ENCODE data around the gene KRT77. TPM values are rescaled to one million over a fixed set of nuclear protein-coding genes. Genes with fewer than 3 reads are reported as not detected.

The KRT77 gene
- total RNA-seq, 1 experiment from 2014 or later, result not detected

DNA sequence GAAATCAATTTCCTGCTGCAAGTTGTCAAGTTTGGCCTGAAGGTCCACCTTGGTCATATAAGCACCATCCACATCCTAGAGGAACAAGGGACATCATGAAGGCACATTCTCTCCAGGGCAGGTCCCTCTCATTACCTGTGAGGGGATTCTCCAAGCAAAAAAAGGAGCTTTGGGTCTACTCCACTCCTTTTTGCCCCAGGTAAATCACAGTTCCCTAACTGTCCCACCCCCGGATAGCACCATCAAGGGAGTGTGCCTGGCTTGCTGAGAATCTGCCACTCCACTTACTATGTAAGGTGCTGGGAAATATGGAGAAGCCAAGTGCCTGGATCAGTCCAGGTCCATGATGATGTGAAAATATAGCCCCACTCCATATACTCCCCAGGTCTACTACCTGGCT is 25.7 kb downstream of the KRT77 start (continued):
- TF ChIP-seq CTCF (IDR thresholded peaks at IDR 0.05) (no peak), GTF2I (CRISPR knock-in tag; conservative IDR thresholded peaks at IDR 0.05) (no peak), CBFB (CRISPR knock-in tag; IDR thresholded peaks at IDR 0.05; ENCODE audit: low read depth) (no peak)
- TF ChIP-seq, protein P1, sequence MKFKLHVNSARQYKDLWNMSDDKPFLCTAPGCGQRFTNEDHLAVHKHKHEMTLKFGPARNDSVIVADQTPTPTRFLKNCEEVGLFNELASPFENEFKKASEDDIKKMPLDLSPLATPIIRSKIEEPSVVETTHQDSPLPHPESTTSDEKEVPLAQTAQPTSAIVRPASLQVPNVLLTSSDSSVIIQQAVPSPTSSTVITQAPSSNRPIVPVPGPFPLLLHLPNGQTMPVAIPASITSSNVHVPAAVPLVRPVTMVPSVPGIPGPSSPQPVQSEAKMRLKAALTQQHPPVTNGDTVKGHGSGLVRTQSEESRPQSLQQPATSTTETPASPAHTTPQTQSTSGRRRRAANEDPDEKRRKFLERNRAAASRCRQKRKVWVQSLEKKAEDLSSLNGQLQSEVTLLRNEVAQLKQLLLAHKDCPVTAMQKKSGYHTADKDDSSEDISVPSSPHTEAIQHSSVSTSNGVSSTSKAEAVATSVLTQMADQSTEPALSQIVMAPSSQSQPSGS (CRISPR knock-in tag; IDR thresholded peaks at IDR 0.05; ENCODE audit: borderline replicate concordance, low read depth), result no peak
- TF ChIP-seq, protein P2, sequence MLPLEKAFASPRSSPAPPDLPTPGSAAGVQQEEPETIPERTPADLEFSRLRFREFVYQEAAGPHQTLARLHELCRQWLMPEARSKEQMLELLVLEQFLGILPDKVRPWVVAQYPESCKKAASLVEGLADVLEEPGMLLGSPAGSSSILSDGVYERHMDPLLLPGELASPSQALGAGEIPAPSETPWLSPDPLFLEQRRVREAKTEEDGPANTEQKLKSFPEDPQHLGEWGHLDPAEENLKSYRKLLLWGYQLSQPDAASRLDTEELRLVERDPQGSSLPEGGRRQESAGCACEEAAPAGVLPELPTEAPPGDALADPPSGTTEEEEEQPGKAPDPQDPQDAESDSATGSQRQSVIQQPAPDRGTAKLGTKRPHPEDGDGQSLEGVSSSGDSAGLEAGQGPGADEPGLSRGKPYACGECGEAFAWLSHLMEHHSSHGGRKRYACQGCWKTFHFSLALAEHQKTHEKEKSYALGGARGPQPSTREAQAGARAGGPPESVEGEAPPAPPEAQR (CRISPR knock-in tag; IDR thresholded peaks at IDR 0.05), result no peak

- ATAC-seq, result no peak
- CTCF ChIA-PET, result interaction anchor here (2.8 kb wide), 1 partner anchor 193 kb away, joined by 11 read pairs; no protein-coding TSS in a partner anchor
- Mint-ChIP-seq H3K4me1 (no peaks in the 10 kb centered on the region), H3K4me3 (no peak overlapping the region), H3K9me3 (no peaks in the 10 kb centered on the region), H3K27ac (no peak overlapping the region), H3K27me3 (ENCODE audit: low read depth) (peaks cover 6% of the 10 kb centered on the region; the same call in 1 of the 2 replicates), H3K36me3 (no peaks in the 10 kb centered on the region)
- DNase-seq (ENCODE audit: low spot score), result no peak
- POLR2A ChIA-PET, result no interaction called here
- TF ChIP-seq SMAD3 (CRISPR knock-in tag; IDR thresholded peaks at IDR 0.05; ENCODE audit: borderline replicate concordance) (no peak), MYBL2 (CRISPR knock-in tag; IDR thresholded peaks at IDR 0.05) (no peak), ZNF416 (CRISPR knock-in tag; IDR thresholded peaks at IDR 0.05) (no peak), PRRX2 (CRISPR knock-in tag; IDR thresholded peaks at IDR 0.05) (no peak), CTCF (IDR thresholded peaks at IDR 0.05) (no peak), ETV6 (CRISPR knock-in tag; IDR thresholded peaks at IDR 0.05) (no peak), TEAD4 (CRISPR knock-in tag; IDR thresholded peaks at IDR 0.05) (no peak)
- TF ChIP-seq, protein P1 (CRISPR knock-in tag; IDR thresholded peaks at IDR 0.05; ENCODE audit: borderline replicate concordance, low read depth), result no peak
- TF ChIP-seq, protein P3, sequence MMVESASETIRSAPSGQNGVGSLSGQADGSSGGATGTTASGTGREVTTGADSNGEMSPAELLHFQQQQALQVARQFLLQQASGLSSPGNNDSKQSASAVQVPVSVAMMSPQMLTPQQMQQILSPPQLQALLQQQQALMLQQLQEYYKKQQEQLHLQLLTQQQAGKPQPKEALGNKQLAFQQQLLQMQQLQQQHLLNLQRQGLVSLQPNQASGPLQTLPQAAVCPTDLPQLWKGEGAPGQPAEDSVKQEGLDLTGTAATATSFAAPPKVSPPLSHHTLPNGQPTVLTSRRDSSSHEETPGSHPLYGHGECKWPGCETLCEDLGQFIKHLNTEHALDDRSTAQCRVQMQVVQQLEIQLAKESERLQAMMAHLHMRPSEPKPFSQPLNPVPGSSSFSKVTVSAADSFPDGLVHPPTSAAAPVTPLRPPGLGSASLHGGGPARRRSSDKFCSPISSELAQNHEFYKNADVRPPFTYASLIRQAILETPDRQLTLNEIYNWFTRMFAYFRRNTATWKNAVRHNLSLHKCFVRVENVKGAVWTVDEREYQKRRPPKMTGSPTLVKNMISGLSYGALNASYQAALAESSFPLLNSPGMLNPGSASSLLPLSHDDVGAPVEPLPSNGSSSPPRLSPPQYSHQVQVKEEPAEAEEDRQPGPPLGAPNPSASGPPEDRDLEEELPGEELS (CRISPR knock-in tag; IDR thresholded peaks at IDR 0.05), result no peak
- TF ChIP-seq, protein P4, sequence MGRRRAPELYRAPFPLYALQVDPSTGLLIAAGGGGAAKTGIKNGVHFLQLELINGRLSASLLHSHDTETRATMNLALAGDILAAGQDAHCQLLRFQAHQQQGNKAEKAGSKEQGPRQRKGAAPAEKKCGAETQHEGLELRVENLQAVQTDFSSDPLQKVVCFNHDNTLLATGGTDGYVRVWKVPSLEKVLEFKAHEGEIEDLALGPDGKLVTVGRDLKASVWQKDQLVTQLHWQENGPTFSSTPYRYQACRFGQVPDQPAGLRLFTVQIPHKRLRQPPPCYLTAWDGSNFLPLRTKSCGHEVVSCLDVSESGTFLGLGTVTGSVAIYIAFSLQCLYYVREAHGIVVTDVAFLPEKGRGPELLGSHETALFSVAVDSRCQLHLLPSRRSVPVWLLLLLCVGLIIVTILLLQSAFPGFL (CRISPR knock-in tag; IDR thresholded peaks at IDR 0.05; ENCODE audit: borderline replicate concordance), result no peak
- TF ChIP-seq, protein P5, sequence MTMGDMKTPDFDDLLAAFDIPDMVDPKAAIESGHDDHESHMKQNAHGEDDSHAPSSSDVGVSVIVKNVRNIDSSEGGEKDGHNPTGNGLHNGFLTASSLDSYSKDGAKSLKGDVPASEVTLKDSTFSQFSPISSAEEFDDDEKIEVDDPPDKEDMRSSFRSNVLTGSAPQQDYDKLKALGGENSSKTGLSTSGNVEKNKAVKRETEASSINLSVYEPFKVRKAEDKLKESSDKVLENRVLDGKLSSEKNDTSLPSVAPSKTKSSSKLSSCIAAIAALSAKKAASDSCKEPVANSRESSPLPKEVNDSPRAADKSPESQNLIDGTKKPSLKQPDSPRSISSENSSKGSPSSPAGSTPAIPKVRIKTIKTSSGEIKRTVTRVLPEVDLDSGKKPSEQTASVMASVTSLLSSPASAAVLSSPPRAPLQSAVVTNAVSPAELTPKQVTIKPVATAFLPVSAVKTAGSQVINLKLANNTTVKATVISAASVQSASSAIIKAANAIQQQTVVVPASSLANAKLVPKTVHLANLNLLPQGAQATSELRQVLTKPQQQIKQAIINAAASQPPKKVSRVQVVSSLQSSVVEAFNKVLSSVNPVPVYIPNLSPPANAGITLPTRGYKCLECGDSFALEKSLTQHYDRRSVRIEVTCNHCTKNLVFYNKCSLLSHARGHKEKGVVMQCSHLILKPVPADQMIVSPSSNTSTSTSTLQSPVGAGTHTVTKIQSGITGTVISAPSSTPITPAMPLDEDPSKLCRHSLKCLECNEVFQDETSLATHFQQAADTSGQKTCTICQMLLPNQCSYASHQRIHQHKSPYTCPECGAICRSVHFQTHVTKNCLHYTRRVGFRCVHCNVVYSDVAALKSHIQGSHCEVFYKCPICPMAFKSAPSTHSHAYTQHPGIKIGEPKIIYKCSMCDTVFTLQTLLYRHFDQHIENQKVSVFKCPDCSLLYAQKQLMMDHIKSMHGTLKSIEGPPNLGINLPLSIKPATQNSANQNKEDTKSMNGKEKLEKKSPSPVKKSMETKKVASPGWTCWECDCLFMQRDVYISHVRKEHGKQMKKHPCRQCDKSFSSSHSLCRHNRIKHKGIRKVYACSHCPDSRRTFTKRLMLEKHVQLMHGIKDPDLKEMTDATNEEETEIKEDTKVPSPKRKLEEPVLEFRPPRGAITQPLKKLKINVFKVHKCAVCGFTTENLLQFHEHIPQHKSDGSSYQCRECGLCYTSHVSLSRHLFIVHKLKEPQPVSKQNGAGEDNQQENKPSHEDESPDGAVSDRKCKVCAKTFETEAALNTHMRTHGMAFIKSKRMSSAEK (CRISPR knock-in tag; IDR thresholded peaks at IDR 0.05; ENCODE audit: borderline replicate concordance), result no peak
- TF ChIP-seq, protein P6, sequence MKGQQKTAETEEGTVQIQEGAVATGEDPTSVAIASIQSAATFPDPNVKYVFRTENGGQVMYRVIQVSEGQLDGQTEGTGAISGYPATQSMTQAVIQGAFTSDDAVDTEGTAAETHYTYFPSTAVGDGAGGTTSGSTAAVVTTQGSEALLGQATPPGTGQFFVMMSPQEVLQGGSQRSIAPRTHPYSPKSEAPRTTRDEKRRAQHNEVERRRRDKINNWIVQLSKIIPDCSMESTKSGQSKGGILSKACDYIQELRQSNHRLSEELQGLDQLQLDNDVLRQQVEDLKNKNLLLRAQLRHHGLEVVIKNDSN (CRISPR knock-in tag; IDR thresholded peaks at IDR 0.05), result no peak
Observed at GRCh38 chr12:52677126-52677525, 26.2 kb downstream of the KRT77 start.

Measured in WTC11 (cell line).